Testis (tissue), 3 donors: Measurements from ENCODE around the gene GRIK4. TPM values are rescaled to one million over a fixed set of nuclear protein-coding genes. Genes with fewer than 3 reads are reported as not detected.

Experiments
- DNase-seq: peaks from one replicate; pipeline ENCODE4 v3.0.0-alpha.2; 2019
- H3K27ac ChIP-seq, 2 donors: fragments of 200-600 bp; sonication (generic); one replicate each; pipeline ENCODE4 v1.5.1; 2019
- H3K27me3 ChIP-seq: fragments of 200-600 bp; sonication (generic); one replicate; pipeline ENCODE4 v1.5.1; 2019
- H3K36me3 ChIP-seq: fragments of 200-600 bp; sonication (generic); one replicate; pipeline ENCODE4 v1.5.1; 2017; ENCODE audit warnings: low read depth; ENCODE audit errors: missing control alignments
- H3K4me1 ChIP-seq: fragments of 200-600 bp; sonication (generic); one replicate; pipeline ENCODE4 v1.5.1; 2019
- H3K4me3 ChIP-seq, 2 donors: fragments of 200-600 bp; sonication (generic); one replicate each; pipeline ENCODE4 v1.5.1; 2017 to 2019
- H3K9me3 ChIP-seq: fragments of 200-600 bp; sonication (generic); one replicate; pipeline ENCODE4 v1.5.1; 2017
- CTCF ChIP-seq, 3 experiments: fragments of 450-650 bp in 2 of 3; fragments of 200-600 bp in 1 of 3; sonication (generic) in 1 of 3; IDR thresholded peaks; one replicate each; pipeline ENCODE4 v1.5.1; 2016 to 2019; ENCODE audit warnings: antibody characterized with exemption in 3 of 3, mild to moderate bottlenecking in 2 of 3, moderate library complexity in 1 of 3
- POLR2A ChIP-seq: fragments of 450-650 bp; IDR thresholded peaks from one replicate; pipeline ENCODE4 v1.6.1; 2017; ENCODE audit warnings: antibody characterized with exemption, mild to moderate bottlenecking, moderate library complexity
- WGBS, 2 donors: methylation state at CpG; one replicate each; pipeline ENCODE4 v1.1.5; 2018; 5-methylcytosine and 5-hydroxymethylcytosine counted together
- intact Hi-C: fragments of 100-400 bp; cut with DNase I; formaldehyde crosslinking; loops from one replicate; pipeline ENCODE4 v1.15.1; 2023; ENCODE audit warnings: low total_unique reads
- polyA plus RNA-seq: library from polyadenylated mRNA; stranded (reverse); fragments of 350-450 nt; fragmentation: Illumina TruSeq; extraction: RNeasy Lipid Tissue Mini Kit (QIAGEN cat#74804); gene quantifications from one replicate; pipeline ENCODE4 v1.2.3, GENCODE V29; 2014; ENCODE audit warnings: low read depth, low replicate concordance; ENCODE audit not compliant: insufficient read depth
- total RNA-seq, 2 donors: library from RNA; depleted of rRNA; stranded (reverse); fragments of >200 nt; gene quantifications; one replicate each; pipeline ENCODE4 v1.2.3, GENCODE V29; 2016

The GRIK4 gene
- total and polyA plus RNA-seq, 3 donors from 2014 or later, result 2.6 to 3.0 (median 2.6) TPM

DNA sequence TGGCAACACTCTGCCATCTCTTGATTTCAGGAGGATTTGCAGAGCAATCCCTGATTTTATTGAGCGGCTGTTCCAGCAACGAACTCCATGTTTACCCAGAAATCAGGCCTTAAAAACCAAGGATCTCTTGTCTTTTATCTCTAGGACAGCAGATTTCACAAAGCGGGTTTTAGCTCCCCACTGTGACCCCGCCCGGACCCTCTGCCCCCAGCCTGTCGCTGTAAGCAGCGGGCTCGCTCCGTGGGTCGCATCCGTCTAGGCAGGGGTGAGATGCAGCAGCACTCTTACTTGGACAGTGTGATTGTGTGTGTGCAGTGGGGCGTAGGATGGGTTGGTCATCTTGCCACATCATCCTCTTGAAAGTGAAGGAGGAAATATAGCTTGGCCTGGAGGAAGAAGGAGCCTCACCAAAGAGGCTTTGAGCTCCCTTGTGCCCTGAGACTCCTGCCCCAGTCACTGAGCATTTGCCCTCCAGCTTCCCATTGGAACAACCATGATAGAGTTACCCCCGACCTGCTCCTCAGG is 323.2 kb downstream of the GRIK4 start:
- no peak for DNase-seq
- H3K4me3 ChIP-seq, result no peak overlapping the region
- H3K27ac ChIP-seq, result no peak overlapping the region
- TF ChIP-seq CTCF (IDR thresholded peaks at IDR 0.05), result no peak
- no peak for TF ChIP-seq POLR2A
- no peaks in the 10 kb centered on the region for H3K9me3 ChIP-seq
- WGBS, 2 donors, result 86 to 93% methylated on average over 13 of the region's 13 CpGs
- no peaks in the 10 kb centered on the region for H3K4me1 ChIP-seq
- no peaks in the 10 kb centered on the region for H3K27me3 ChIP-seq
- intact Hi-C loops, result no loop called here
- H3K36me3 ChIP-seq, result no peaks in the 10 kb centered on the region

GRCh38 chr11:120835601-120836228 is 324.2 kb downstream of the GRIK4 start:
- H3K27ac ChIP-seq, result no peak overlapping the region
- no peaks in the 10 kb centered on the region for H3K36me3 ChIP-seq
- H3K27me3 ChIP-seq, result no peaks in the 10 kb centered on the region
- 87 to 91% methylated on average over 11 of the region's 11 CpGs for WGBS, 2 donors
- no peaks in the 10 kb centered on the region for H3K4me1 ChIP-seq
- intact Hi-C loops, result no loop called here
- no peaks in the 10 kb centered on the region for H3K9me3 ChIP-seq
- DNase-seq, result no peak
- TF ChIP-seq POLR2A (no peak), CTCF (IDR thresholded peaks at IDR 0.05) (no peak)
- no peak overlapping the region for H3K4me3 ChIP-seq

DNA sequence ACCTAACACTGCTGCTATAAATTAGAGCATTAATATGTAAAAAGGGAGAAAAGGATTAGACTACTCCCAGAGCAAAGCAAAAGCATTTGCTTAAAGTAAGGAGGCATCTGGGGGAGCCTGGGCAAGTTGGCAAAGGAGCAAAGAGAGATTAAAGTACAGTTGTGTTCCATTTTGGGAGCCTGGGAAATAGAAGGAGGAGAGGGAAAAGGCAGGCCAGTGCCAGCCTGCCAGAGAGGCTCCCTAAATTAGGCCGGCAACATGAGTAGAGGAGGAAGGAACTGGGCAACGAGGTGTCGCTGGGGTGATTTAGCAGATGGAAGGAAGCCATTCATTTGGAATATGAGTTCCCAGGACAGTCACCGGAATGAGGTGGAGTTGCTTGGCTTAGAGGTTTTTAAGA is 326.1 kb downstream of the GRIK4 start:
- no peak for DNase-seq

GRCh38 chr11:120839201-120839600 is 327.7 kb downstream of the GRIK4 start:
- intact Hi-C loops, result no loop called here
- no peak for DNase-seq
- no peak overlapping the region for H3K4me3 ChIP-seq
- H3K27me3 ChIP-seq, result no peaks in the 10 kb centered on the region
- WGBS, 2 donors, result 81 to 89% methylated on average over 3 of the region's 3 CpGs
- H3K4me1 ChIP-seq, result no peaks in the 10 kb centered on the region
- H3K36me3 ChIP-seq, result no peaks in the 10 kb centered on the region
- no peaks in the 10 kb centered on the region for H3K9me3 ChIP-seq
- H3K27ac ChIP-seq, result no peak overlapping the region
- TF ChIP-seq POLR2A (no peak), CTCF (IDR thresholded peaks at IDR 0.05) (no peak)

More for the DNA sequence above, 326.1 kb downstream of the GRIK4 start:
- Histone ChIP-seq H3K27ac (no peak overlapping the region), H3K27me3 (no peaks in the 10 kb centered on the region), H3K36me3 (no peaks in the 10 kb centered on the region), H3K9me3 (no peaks in the 10 kb centered on the region), H3K4me3 (no peak overlapping the region), H3K4me1 (no peaks in the 10 kb centered on the region)
- TF ChIP-seq CTCF (IDR thresholded peaks at IDR 0.05) (no peak), POLR2A (no peak)
- intact Hi-C loops, result no loop called here
- WGBS, 2 donors, result 79 to 87% methylated on average over 4 of the region's 4 CpGs

DNA sequence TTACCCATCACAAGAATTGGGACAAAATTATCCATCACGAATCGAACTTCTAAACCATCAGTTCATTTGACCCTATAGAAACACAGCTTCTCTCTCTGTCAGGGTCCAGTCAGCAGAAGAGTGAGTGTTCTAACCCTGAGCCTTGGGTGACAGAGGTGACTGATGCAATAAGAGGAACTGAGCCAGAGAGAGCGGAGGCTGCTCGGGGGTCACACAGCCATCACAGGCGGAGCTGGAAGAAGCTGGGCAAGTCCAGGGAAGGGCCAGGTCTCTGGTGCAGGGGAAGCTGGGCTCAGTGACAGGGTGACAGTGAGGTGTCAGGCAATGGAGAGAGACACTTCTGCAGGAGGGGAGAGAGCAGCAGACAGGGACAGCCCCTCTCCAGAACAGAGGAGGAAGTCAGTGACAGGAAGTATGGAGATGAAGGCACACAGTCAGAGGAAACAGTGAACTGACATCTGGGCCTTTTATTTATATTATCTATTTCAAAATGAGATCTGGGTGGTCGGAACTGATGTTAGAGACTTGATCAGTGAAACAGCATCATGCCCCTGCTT is 328.4 kb downstream of the GRIK4 start:
- WGBS, 2 donors, result 80 to 89% methylated on average over 6 of the region's 6 CpGs
- Histone ChIP-seq H3K27me3 (no peaks in the 10 kb centered on the region), H3K36me3 (no peaks in the 10 kb centered on the region), H3K27ac (no peak overlapping the region), H3K9me3 (no peaks in the 10 kb centered on the region), H3K4me3 (no peak overlapping the region), H3K4me1 (no peaks in the 10 kb centered on the region)
- intact Hi-C loops, result no loop called here
- TF ChIP-seq POLR2A (no peak), CTCF (IDR thresholded peaks at IDR 0.05) (no peak)
- DNase-seq, result no peak
